Loucy (cell line): ENCODE measurements around the gene MCF2L.

Experiments
- CTCF ChIP-seq: fragments of 200-600 bp; sonication (generic); conservative IDR thresholded peaks from 2 replicates; pipeline ENCODE4 v1.5.1; 2014; ENCODE audit warnings: mild to moderate bottlenecking, antibody characterized with exemption, low read length
- EZH2phosphoT487 ChIP-seq: fragments of 200-600 bp; IDR thresholded peaks from 2 replicates; pipeline ENCODE4 v1.6.1; 2018; ENCODE audit warnings: antibody characterized with exemption, mild to moderate bottlenecking, moderate library complexity, borderline replicate concordance

- TF ChIP-seq CTCF (no peak), EZH2phosphoT487 (no peak)
Measured at GRCh38 chr13:112934078-112934477, 34.9 kb upstream of the MCF2L start.
